Gastrocnemius medialis (tissue), 4 donors: ENCODE data around the gene SSU72.

Experiments
- CTCF ChIP-seq, 5 experiments: fragments of 450-650 bp in 3 of 5; fragments of 200-600 bp in 2 of 5; sonication (generic) in 2 of 5; IDR thresholded peaks in 4 of 5; conservative IDR thresholded peaks in 1 of 5; 1 replicate in 4 of 5; 2 replicates in 1 of 5; pipeline ENCODE4 v1.5.1; 2016 to 2019; ENCODE audit warnings: antibody characterized with exemption in 5 of 5, mild to moderate bottlenecking in 3 of 5, moderate library complexity in 3 of 5
- POLR2A ChIP-seq, 2 donors: fragments of 450-650 bp; IDR thresholded peaks; one replicate each; pipeline ENCODE4 v1.6.1; 2017; ENCODE audit warnings: antibody characterized with exemption in 2 of 2, mild to moderate bottlenecking in 2 of 2, moderate library complexity in 2 of 2

GRCh38 chr1:1541956-1542765, 32.5 kb downstream of the SSU72 start:
- TF ChIP-seq CTCF (IDR thresholded peaks at IDR 0.05 in 4 of 5, conservative IDR thresholded peaks at IDR 0.05 in 1 of 5) = no peak
- no peak for TF ChIP-seq POLR2A (IDR thresholded peaks at IDR 0.05)
